GM21381 (cell line): ENCODE results near the gene MNDA.

Experiments used
- ATAC-seq: cut with Tn5 transposase; IDR thresholded peaks from one replicate; pipeline ENCODE4 v1.9.1; 2021; ENCODE audit warnings: mild to moderate bottlenecking, moderate library complexity; ENCODE audit not compliant: unreplicated experiment

The MNDA gene

DNA sequence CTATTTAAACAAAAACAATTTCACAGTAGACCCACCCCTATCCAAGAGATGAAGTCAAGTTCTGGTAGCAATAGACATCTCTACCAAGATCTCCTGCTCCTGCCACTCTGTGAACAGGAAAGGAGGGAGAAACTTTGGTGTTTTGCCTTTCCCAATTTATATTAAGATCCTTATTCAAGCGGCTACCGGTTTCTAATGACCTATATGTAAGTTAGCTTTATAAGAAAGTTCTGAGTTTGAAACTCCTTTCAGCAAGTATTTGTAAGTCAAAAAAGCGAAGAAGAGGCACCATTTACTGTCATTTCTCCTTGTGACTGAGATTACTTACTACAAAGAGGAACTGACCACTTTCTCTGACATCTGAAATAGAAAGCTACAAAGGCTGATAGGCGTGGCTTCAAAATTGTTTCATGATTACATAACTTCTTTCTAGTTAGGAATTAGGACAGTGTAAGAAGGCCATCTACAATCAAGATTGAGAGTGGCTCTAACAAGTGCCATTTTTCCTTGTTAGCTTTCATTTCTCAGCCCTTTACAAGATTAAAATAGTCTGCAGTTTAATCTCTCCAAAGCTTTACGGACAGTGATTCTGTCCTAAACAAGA, at the start of gene MNDA:
Gene MNDA (plus strand): TSS at position 448 of the 604 bp plus-strand sequence. CDS start 10,803 bp downstream, outside the sequence.
- ATAC-seq = peak; percentile 91

GRCh38 chr1:158793604-158794003, 37.5 kb upstream of the MNDA start:
- ATAC-seq = no peak

DNA sequence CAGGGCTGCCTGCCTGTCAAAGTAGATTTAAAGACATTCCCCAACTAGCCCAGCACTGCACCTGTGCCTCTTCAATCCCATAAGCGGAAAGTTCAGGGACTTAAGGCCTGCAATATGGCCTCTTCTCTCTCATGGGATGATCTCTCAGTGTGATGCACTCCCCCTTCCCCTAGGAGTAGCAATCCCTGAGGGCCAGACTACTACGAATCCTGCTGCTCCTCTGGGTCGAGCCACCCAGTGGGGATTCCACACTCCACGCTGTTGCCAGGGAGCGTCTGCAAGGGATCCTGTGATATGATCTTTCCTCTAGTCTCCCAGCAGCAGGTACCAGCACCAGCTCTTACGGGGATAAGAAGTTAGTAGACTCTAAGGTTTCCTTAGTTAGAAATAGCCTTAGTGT, 36.9 kb upstream of the MNDA start:
- ATAC-seq = no peak

GRCh38 chr1:158798531-158798930, 32.6 kb upstream of the MNDA start:
- no peak for ATAC-seq

DNA sequence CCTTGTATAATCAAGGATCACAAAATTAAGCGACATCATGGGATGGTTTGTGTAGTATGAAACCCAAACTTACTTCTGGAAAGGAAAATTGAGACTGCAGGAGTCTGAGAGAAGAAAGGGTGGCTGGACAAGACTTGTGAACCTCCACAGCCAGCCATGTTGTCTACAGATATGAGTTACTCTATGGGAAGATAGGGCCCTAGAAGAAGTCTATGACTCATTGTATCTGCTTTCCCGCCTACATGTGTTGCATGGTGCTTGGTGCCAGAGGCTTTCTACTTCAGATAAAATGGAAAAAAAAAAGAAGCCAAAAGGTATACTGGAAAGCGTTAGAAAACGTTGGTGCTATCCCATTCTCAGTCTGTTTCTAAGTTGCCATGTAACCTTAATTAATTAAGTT, 31.5 kb upstream of the MNDA start:
- no peak for ATAC-seq

- no peak for ATAC-seq
Measured at GRCh38 chr1:158800526-158800925, 30.6 kb upstream of the MNDA start.

GRCh38 chr1:158801396-158801795, 29.8 kb upstream of the MNDA start:
- ATAC-seq = no peak

GRCh38 chr1:158803678-158804077, 27.5 kb upstream of the MNDA start:
- ATAC-seq = no peak

- no peak for ATAC-seq
Measured at GRCh38 chr1:158806916-158807536, 24.1 kb upstream of the MNDA start.

- no peak for ATAC-seq
Measured at GRCh38 chr1:158809256-158809655, 21.9 kb upstream of the MNDA start.

- ATAC-seq = no peak
Measured at GRCh38 chr1:158809862-158810261, 21.3 kb upstream of the MNDA start.

- ATAC-seq = no peak
Measured at GRCh38 chr1:158810311-158810710, 20.8 kb upstream of the MNDA start.

DNA sequence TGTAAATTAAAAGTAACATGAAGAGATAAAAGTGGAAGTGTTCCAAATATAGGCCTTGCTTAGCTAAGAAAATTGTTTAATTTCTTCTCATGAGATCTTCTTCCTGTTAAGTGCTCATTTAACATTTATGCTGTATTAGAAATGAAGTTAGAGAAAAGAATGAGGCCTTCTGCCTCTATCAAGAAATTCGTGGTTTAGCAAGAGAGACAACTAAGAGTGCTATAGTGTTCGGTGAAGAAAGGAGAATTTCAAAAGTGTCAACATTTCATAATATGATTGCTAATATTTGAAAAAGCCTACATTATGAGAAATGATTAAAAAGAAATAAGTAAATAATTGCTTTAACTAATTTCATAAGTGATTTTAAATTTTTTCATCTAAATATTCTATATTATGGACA, 18.8 kb upstream of the MNDA start:
- ATAC-seq = no peak

GRCh38 chr1:158813164-158813563, 18.0 kb upstream of the MNDA start:
- no peak for ATAC-seq

GRCh38 chr1:158814970-158815369, 16.2 kb upstream of the MNDA start:
- no peak for ATAC-seq

DNA sequence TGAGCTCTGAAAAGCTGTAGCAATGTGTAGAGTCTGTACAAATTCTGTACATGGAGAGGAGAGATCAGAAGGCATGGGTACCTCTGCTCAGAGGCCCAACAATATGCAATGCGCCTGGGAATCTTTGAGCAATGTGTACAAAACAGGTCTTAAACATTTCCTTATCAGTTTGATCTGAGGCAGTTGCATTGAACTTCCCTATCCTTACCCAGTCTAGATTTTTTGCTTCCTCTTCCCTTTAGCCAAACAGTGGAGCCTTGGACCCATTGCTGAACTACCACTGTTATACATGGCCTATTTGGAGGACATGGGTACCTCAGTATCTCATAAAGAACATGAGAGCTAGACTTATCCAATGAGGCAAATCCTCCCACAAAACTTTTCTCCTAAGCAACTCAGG, 12.6 kb upstream of the MNDA start:
- no peak for ATAC-seq

GRCh38 chr1:158818975-158819431, 12.1 kb upstream of the MNDA start:
- ATAC-seq = peak; percentile 13

- ATAC-seq = peak; percentile 74
Measured at GRCh38 chr1:158819461-158820443, 11.4 kb upstream of the MNDA start.

GRCh38 chr1:158821723-158822122, 9.4 kb upstream of the MNDA start:
- no peak for ATAC-seq

DNA sequence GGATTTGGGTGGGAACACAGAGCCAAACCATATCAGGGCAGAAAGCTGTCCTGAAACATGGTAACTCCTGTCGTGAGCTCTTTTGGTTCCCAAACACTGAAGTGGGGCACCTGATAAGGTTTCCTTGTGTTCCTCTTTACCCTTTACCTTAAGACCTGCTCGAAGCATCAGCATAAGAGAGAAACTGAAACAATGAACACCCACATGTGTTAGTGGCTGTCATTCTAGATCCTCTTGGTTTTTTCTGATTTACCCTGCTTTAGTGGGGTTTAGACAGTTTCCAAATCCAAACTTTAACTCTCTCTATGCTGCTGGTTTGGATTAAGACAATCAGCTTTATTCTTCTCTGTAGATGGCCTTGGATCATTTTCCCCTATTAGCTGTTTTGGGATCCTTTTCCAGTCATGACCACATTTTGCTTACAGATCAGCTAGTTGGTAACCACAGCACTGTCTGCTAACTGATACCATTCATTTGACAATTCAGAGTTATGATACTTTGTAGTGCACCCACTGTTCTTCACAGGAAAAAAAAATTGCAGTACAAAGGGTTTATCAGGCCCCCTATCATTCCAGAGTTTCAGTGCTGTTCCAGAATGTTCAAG, 975 bp upstream of the MNDA start:
- ATAC-seq = peak; percentile 63

GRCh38 chr1:158833264-158833663, 2.1 kb downstream of the MNDA start:
- ATAC-seq = no peak
